Breast epithelium (tissue), 4 donors: ENCODE measurements around the gene SOX11. TPM values are rescaled to one million over a fixed set of nuclear protein-coding genes. Genes with fewer than 3 reads are reported as not detected.

ENCODE experiments used
- DNase-seq, 2 donors: peaks; one replicate each; pipeline ENCODE4 v3.0.0-alpha.2; 2019; ENCODE audit warnings: low spot score in 2 of 2
- H3K27ac ChIP-seq, 2 donors: fragments of 200-600 bp; sonication (generic) in 1 of 2; one replicate each; pipeline ENCODE4 v1.5.1; 2016 to 2019; ENCODE audit warnings: mild to moderate bottlenecking in 1 of 2
- H3K27me3 ChIP-seq, 2 donors: fragments of 200-600 bp; sonication (generic) in 1 of 2; one replicate each; pipeline versions ENCODE4 v1.5.1 to v1.6.0; 2017 to 2019; ENCODE audit warnings: control low read depth in 1 of 2, mild to moderate bottlenecking in 1 of 2
- H3K36me3 ChIP-seq: fragments of 200-600 bp; one replicate; pipeline ENCODE4 v1.5.1; 2019
- H3K4me1 ChIP-seq, 2 donors: fragments of 200-600 bp; sonication (generic); one replicate each; pipeline ENCODE4 v1.5.1; 2016 to 2019; ENCODE audit warnings: control low read depth in 1 of 2
- H3K4me3 ChIP-seq, 3 donors: fragments of 200-600 bp; sonication (generic); 1 replicate in 2 of 3; 2 replicates in 1 of 3; pipeline ENCODE4 v1.5.1; 2016 to 2019; ENCODE audit warnings: mild to moderate bottlenecking in 3 of 3, moderate library complexity in 2 of 3
- H3K9me3 ChIP-seq, 2 donors: fragments of 200-600 bp; sonication (generic) in 1 of 2; one replicate each; pipeline ENCODE4 v1.5.1; 2016 to 2019; ENCODE audit warnings: control low read depth in 1 of 2
- POLR2A ChIP-seq: fragments of 450-650 bp; IDR thresholded peaks from one replicate; pipeline ENCODE4 v1.6.1; 2016; ENCODE audit warnings: antibody characterized with exemption, mild to moderate bottlenecking, moderate library complexity
- POLR2AphosphoS5 ChIP-seq, 3 donors: sonication (generic); formaldehyde crosslinking; IDR thresholded peaks; one replicate each; pipeline ENCODE4 v1.6.1; 2017; ENCODE audit warnings: antibody characterized with exemption in 3 of 3
- intact Hi-C: fragments of 100-400 bp; cut with DNase I; formaldehyde crosslinking; loops from one replicate; pipeline ENCODE4 v1.15.1; 2023; ENCODE audit warnings: low total_unique reads
- total RNA-seq, 3 donors: library from RNA; depleted of rRNA; stranded (reverse); fragments of >200 nt; gene quantifications; one replicate each; pipeline ENCODE4 v1.1.0, GENCODE V29; 2016
- TF ChIP-seq, protein P1 (sequence below), 3 donors: fragments of 450-650 bp; IDR thresholded peaks; one replicate each; pipeline ENCODE4 v1.5.1; 2016 to 2017; ENCODE audit warnings: antibody characterized with exemption in 3 of 3, mild to moderate bottlenecking in 3 of 3, moderate library complexity in 3 of 3

SOX11 gene
- total RNA-seq, 3 donors from 2014 or later = 0.15 to 0.33 TPM; not detected in 1

GRCh38 chr2:5736886-5737285 lies 44.7 kb downstream of the SOX11 start:
- Histone ChIP-seq H3K27me3 (no peaks in the 10 kb centered on the region), H3K9me3 (no peaks in the 10 kb centered on the region), H3K4me3 (no peak overlapping the region), H3K27ac (no peak overlapping the region), H3K36me3 (no peaks in the 10 kb centered on the region), H3K4me1 (peaks cover 0 to 2% of the 10 kb centered on the region in 2 donors)
- no peak for TF ChIP-seq POLR2AphosphoS5 (IDR thresholded peaks at IDR 0.05)
- no peak for TF ChIP-seq POLR2A
- TF ChIP-seq, protein P1, sequence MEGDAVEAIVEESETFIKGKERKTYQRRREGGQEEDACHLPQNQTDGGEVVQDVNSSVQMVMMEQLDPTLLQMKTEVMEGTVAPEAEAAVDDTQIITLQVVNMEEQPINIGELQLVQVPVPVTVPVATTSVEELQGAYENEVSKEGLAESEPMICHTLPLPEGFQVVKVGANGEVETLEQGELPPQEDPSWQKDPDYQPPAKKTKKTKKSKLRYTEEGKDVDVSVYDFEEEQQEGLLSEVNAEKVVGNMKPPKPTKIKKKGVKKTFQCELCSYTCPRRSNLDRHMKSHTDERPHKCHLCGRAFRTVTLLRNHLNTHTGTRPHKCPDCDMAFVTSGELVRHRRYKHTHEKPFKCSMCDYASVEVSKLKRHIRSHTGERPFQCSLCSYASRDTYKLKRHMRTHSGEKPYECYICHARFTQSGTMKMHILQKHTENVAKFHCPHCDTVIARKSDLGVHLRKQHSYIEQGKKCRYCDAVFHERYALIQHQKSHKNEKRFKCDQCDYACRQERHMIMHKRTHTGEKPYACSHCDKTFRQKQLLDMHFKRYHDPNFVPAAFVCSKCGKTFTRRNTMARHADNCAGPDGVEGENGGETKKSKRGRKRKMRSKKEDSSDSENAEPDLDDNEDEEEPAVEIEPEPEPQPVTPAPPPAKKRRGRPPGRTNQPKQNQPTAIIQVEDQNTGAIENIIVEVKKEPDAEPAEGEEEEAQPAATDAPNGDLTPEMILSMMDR (IDR thresholded peaks at IDR 0.05) = no peak
- intact Hi-C loops = no loop called here
- DNase-seq = no peak

DNA sequence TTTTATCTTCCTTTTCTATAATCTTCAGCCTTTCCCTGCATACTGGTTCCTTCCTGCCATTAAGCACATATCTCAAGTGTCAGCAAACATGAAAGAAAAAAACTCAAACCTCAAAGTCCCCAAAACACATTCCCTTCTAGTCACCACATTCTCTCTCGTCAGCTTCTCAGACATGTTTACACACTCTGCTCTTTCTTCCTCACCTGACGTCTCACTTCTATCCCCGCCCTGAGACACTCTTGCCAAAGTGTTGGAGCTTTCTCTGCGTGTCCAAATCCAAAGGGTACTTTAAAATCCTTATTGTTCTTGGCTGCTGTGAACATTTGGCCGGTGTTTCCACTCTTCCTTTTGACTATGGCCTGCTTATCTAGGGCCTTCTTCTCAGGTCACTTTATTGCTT lies 47.9 kb downstream of the SOX11 start:
- Histone ChIP-seq H3K27me3 (no peaks in the 10 kb centered on the region), H3K36me3 (no peaks in the 10 kb centered on the region), H3K4me3 (no peak overlapping the region), H3K27ac (peak overlapping the region in 1 of 2 donors; percentile 15), H3K4me1 (peaks cover 0 to 4% of the 10 kb centered on the region in 2 donors), H3K9me3 (no peaks in the 10 kb centered on the region)
- TF ChIP-seq POLR2A (no peak), POLR2AphosphoS5 (IDR thresholded peaks at IDR 0.05) (no peak)
- TF ChIP-seq, protein P1 (IDR thresholded peaks at IDR 0.05) = no peak
- intact Hi-C loops = no loop called here
- peak in 1 of 2 donors; percentile 28 for DNase-seq

- Histone ChIP-seq H3K27me3 (no peaks in the 10 kb centered on the region), H3K27ac (no peak overlapping the region), H3K4me3 (no peak overlapping the region), H3K36me3 (no peaks in the 10 kb centered on the region), H3K9me3 (no peaks in the 10 kb centered on the region), H3K4me1 (peaks cover 0 to 4% of the 10 kb centered on the region in 2 donors)
- TF ChIP-seq, protein P1 (IDR thresholded peaks at IDR 0.05) = no peak
- TF ChIP-seq POLR2A = no peak
- TF ChIP-seq POLR2AphosphoS5 (IDR thresholded peaks at IDR 0.05) = no peak
- intact Hi-C loops = no loop called here
- no peak for DNase-seq
These were observed 48.6 kb downstream of the SOX11 start for GRCh38 chr2:5740817-5741216.

GRCh38 chr2:5741242-5741641 lies 49.1 kb downstream of the SOX11 start:
- Histone ChIP-seq H3K4me3 (no peak overlapping the region), H3K27me3 (no peaks in the 10 kb centered on the region), H3K4me1 (peaks cover 0 to 4% of the 10 kb centered on the region in 2 donors), H3K36me3 (no peaks in the 10 kb centered on the region), H3K9me3 (no peaks in the 10 kb centered on the region), H3K27ac (no peak overlapping the region)
- no peak for TF ChIP-seq POLR2AphosphoS5 (IDR thresholded peaks at IDR 0.05)
- no peak for TF ChIP-seq POLR2A
- TF ChIP-seq, protein P1 (IDR thresholded peaks at IDR 0.05) = no peak
- no peak for DNase-seq
- intact Hi-C loops = no loop called here

GRCh38 chr2:5742126-5742525 lies 49.9 kb downstream of the SOX11 start:
- no peaks in the 10 kb centered on the region for H3K36me3 ChIP-seq
- H3K4me1 ChIP-seq = peaks cover 0 to 4% of the 10 kb centered on the region in 2 donors

More at GRCh38 chr2:5742126-5742525, 49.9 kb downstream of the SOX11 start:
- H3K4me3 ChIP-seq = no peak overlapping the region
- H3K9me3 ChIP-seq = no peaks in the 10 kb centered on the region
- no peak for DNase-seq
- intact Hi-C loops = no loop called here
- no peaks in the 10 kb centered on the region for H3K27me3 ChIP-seq
- H3K27ac ChIP-seq = no peak overlapping the region
- TF ChIP-seq, protein P1 (IDR thresholded peaks at IDR 0.05) = no peak
- TF ChIP-seq POLR2A = no peak
- TF ChIP-seq POLR2AphosphoS5 (IDR thresholded peaks at IDR 0.05) = no peak
